Measurements from ENCODE around the gene C6orf136. TPM values are rescaled to one million over a fixed set of nuclear protein-coding genes. Genes with fewer than 3 reads are reported as not detected.

The C6orf136 gene
- polyA plus RNA-seq, 2 of the 4 experiments (the other 2 are of a cell fraction) = 7.5 to 11.7 TPM

- TF ChIP-seq EHF (CRISPR knock-in tag; IDR thresholded peaks at IDR 0.05) (no peak), HOXB13 (CRISPR knock-in tag; IDR thresholded peaks at IDR 0.05; ENCODE audit: low read depth) (no peak), CBX8 (IDR thresholded peaks at IDR 0.05) (no peak), HOXA7 (CRISPR knock-in tag; IDR thresholded peaks at IDR 0.05) (no peak), PBX3 (IDR thresholded peaks at IDR 0.05) (no peak), MAZ (IDR thresholded peaks at IDR 0.05; ENCODE audit: borderline replicate concordance, low read depth, low read length) (no peak), SREBF2 (IDR thresholded peaks at IDR 0.05) (no peak), GATA3 (IDR thresholded peaks at IDR 0.05; ENCODE audit: borderline replicate concordance) (no peak), RFX5 (IDR thresholded peaks at IDR 0.05) (no peak), POLR2AphosphoS2 (conservative IDR thresholded peaks at IDR 0.05; ENCODE audit: low read length) (no peak), HMGXB4 (CRISPR knock-in tag; IDR thresholded peaks at IDR 0.05; ENCODE audit: borderline replicate concordance) (no peak), ZNF302 (CRISPR knock-in tag; IDR thresholded peaks at IDR 0.05) (no peak), ZC3H11A (IDR thresholded peaks at IDR 0.05) (no peak), HES2 (IDR thresholded peaks at IDR 0.05) (no peak), ZSCAN20 (CRISPR knock-in tag; IDR thresholded peaks at IDR 0.05) (no peak)
- CTCF ChIA-PET = interaction anchor here (0.8 to 2.1 kb wide), 3 partner anchors 21 to 178 kb away, joined by 4 to 7 read pairs (median 6); partner anchors contain the start of gene DHX16
- H3K4me2 ChIP-seq = no peak overlapping the region
- no peak overlapping the region for H3K4me3 ChIP-seq
- no peak for FAIRE-seq
- no peaks in the 10 kb centered on the region for H3K9me3 ChIP-seq
- WGBS (ENCODE audit: missing lambda C conversion rate) = 95% methylated on average over 12 of the region's 12 CpGs
- POLR2A ChIA-PET = interaction anchor here (0.7 kb wide), 1 partner anchor 101 kb away, joined by 3 read pairs; no protein-coding TSS in a partner anchor
- no peak for DNase-seq (ENCODE audit: low read depth in 1 of 2, low spot score in 1 of 2)
- no peak for ATAC-seq
- H3K4me1 ChIP-seq = peaks cover 8% of the 10 kb centered on the region
- no peak overlapping the region for H3K27ac ChIP-seq
Measured at GRCh38 chr6:30651143-30651542, 4.2 kb downstream of the C6orf136 start.

GRCh38 chr6:30654798-30655742 lies 8.1 kb downstream of the C6orf136 start:
- Histone ChIP-seq H3K4me1 (no peaks in the 10 kb centered on the region), H3K9me3 (no peaks in the 10 kb centered on the region), H3K4me2 (no peak overlapping the region), H3K4me3 (no peak overlapping the region), H3K27ac (no peak overlapping the region)
- no peak for TF ChIP-seq CTCF (IDR thresholded peaks at IDR 0.05)
- TF ChIP-seq MAFK (IDR thresholded peaks at IDR 0.05; ENCODE audit: partially characterized antibody) = peak; percentile 75
- 92% methylated on average over 19 of the region's 19 CpGs for WGBS (ENCODE audit: missing lambda C conversion rate)
- DNase-seq (ENCODE audit: low read depth in 1 of 2, low spot score in 1 of 2) (no peak), ATAC-seq (no peak), FAIRE-seq (no peak)
- POLR2A ChIA-PET = no interaction called here
- CTCF ChIA-PET = interaction anchor here (1.2 to 1.5 kb wide), 2 partner anchors 24 to 76 kb away, joined by 3 to 5 read pairs; no protein-coding TSS in a partner anchor

GRCh38 chr6:30655743-30656094 lies 8.8 kb downstream of the C6orf136 start:
- Histone ChIP-seq H3K4me3 (no peak overlapping the region), H3K4me2 (no peak overlapping the region), H3K4me1 (no peaks in the 10 kb centered on the region), H3K27ac (no peak overlapping the region), H3K9me3 (no peaks in the 10 kb centered on the region)
- WGBS (ENCODE audit: missing lambda C conversion rate) = 92% methylated on average over 3 of the region's 3 CpGs
- POLR2A ChIA-PET = no interaction called here
- TF ChIP-seq HOXB5 (CRISPR knock-in tag; IDR thresholded peaks at IDR 0.05) (no peak), ZNF302 (CRISPR knock-in tag; IDR thresholded peaks at IDR 0.05) (no peak), SMC3 (IDR thresholded peaks at IDR 0.05) (no peak), NFE2L2 (conservative IDR thresholded peaks at IDR 0.05; ENCODE audit: low read length) (no peak), CHD2 (IDR thresholded peaks at IDR 0.05; ENCODE audit: low read length, partially characterized antibody) (no peak), JUN (IDR thresholded peaks at IDR 0.05) (no peak), ATOH8 (CRISPR knock-in tag; IDR thresholded peaks at IDR 0.05; ENCODE audit: low read depth) (no peak)
- DNase-seq (ENCODE audit: low read depth in 1 of 2, low spot score in 1 of 2) (no peak), ATAC-seq (no peak), FAIRE-seq (no peak)
- CTCF ChIA-PET = interaction anchor here (1.2 to 1.5 kb wide), 3 partner anchors 15 to 75 kb away, joined by 3 to 5 read pairs (median 3); no protein-coding TSS in a partner anchor
